Measurements from ENCODE around the gene ADAMTS2.

The ADAMTS2 gene

DNA sequence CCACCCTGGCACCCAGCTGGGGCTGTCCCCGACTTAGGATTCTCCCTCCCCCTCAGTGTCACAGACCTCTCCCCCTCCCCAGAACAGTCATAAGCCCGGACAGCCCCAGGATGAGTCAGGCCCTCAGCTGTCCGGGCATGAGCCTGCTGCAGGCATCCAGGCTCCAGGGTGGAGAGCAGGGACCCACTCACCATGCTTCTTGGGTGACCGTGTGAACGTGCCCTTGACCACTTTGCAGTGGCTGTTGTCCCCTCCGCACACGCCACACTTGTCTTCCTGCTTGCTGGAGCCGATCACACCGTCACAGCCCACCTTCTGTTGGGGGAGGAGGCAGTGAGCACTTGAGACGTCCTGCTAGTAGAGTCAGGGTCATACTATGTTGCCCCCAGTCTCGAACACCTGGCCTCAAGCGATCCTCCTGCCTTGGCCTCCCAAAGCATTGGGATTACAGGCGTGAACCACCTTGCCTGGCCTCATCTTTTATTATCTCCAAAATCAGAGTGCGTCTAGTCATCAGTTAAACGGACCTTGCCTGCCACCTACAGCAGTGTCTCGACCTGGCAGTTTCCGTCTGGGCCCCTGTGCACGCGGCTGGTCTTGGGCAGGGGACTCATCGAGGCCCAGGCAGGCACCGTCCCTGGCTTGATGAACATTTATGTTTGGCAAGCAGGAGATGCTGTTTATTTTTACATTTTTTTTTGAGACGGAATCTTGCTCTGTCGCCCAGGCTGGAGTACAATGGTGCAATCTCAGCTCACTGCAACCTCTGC, 212.5 kb downstream of the ADAMTS2 start:
- no peaks in the 10 kb centered on the region for H3K9me2 ChIP-seq (ENCODE audit: low read depth, low read length)
- H3F3A ChIP-seq (ENCODE audit: insufficient read depth, low read length): no peaks in the 10 kb centered on the region
- H3K79me2 ChIP-seq (ENCODE audit: insufficient read depth, low read length): no peaks in the 10 kb centered on the region
- H2AFZ ChIP-seq (ENCODE audit: low read length): no peak overlapping the region
- H3K36me3 ChIP-seq (ENCODE audit: insufficient read depth, low read length): no peaks in the 10 kb centered on the region
- no peak overlapping the region for H3K9ac ChIP-seq (ENCODE audit: low read length)
- no peak overlapping the region for H3K4me2 ChIP-seq (ENCODE audit: low read length)
- no peaks in the 10 kb centered on the region for H3K4me1 ChIP-seq (ENCODE audit: insufficient read depth, low read length, severe bottlenecking)
- H3K4me3 ChIP-seq (ENCODE audit: low read depth, low read length, poor library complexity, severe bottlenecking): no peak overlapping the region
- no peak overlapping the region for H3K27ac ChIP-seq (ENCODE audit: low read depth, low read length, poor library complexity, severe bottlenecking)
- H3K9me3 ChIP-seq (ENCODE audit: low read length): no peaks in the 10 kb centered on the region
- no peaks in the 10 kb centered on the region for H3K27me3 ChIP-seq (ENCODE audit: insufficient read depth, low read length)
- H4K20me1 ChIP-seq (ENCODE audit: insufficient read depth, low read length): no peaks in the 10 kb centered on the region
- TF ChIP-seq EZH2 (IDR thresholded peaks at IDR 0.05; ENCODE audit: borderline replicate concordance, low read length): no peak
- TF ChIP-seq, protein P1, sequence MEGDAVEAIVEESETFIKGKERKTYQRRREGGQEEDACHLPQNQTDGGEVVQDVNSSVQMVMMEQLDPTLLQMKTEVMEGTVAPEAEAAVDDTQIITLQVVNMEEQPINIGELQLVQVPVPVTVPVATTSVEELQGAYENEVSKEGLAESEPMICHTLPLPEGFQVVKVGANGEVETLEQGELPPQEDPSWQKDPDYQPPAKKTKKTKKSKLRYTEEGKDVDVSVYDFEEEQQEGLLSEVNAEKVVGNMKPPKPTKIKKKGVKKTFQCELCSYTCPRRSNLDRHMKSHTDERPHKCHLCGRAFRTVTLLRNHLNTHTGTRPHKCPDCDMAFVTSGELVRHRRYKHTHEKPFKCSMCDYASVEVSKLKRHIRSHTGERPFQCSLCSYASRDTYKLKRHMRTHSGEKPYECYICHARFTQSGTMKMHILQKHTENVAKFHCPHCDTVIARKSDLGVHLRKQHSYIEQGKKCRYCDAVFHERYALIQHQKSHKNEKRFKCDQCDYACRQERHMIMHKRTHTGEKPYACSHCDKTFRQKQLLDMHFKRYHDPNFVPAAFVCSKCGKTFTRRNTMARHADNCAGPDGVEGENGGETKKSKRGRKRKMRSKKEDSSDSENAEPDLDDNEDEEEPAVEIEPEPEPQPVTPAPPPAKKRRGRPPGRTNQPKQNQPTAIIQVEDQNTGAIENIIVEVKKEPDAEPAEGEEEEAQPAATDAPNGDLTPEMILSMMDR (IDR thresholded peaks at IDR 0.05; ENCODE audit: low read length): no peak

DNA sequence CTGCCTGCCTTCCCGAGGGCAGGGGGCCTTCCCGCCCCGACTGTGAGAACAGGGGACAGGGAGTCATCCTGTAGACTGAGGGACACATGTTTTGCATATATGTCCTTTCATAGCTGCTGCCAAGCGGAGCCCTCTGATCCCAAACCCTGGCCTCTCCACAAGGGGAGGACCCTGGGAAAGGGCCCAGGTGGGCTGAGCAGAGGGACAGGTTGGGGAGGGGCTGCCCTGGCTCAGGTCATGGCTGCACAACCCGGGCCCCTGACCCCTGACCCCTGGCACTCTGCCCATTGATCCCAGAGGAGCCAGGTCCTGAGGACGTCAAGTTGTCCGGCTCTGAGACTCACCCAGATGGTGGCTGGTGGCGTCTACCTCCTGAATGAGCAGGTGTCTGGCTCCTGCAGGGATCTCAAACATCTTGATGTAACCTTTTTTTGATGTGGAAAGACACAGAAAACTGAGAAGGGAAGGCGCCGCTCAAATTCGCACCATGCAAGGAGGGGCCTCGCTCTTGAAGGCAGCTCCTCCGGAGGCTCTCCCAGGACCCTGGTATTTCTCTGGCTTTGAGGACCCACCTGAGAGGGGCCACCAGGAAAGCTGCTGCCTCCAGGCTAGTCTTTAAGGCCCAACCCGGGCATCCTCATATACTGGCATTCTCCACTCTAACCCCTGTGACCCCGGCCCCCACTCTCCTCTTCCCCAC, 213.2 kb downstream of the ADAMTS2 start:
- no peaks in the 10 kb centered on the region for H4K20me1 ChIP-seq (ENCODE audit: insufficient read depth, low read length)

DNA sequence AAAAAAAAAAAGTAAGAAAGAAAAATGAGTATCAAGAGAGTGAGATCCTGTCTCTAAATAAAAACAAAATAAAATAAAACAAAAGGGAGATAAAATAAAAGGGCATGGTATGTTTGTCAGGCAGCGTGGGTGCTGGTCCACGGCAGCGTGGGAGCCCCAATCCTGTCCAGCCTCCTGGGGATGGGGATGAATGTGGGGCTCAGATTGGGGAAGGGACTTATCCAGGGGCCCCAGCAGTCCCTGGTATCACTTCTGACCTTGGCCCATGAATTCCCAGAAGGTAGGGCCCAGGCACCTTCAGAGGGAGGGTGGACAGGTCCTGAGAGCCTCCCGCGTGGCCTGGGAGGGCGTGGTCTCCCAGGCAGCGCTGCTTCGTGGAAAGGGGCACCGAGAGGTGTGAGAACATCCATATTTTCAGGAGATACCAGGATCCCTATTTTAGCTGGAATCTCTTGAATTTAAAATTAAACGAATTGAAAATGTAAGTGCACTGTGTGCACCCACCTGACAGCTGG, 213.9 kb downstream of the ADAMTS2 start:
- Histone ChIP-seq H3K79me2 (ENCODE audit: insufficient read depth, low read length) (no peaks in the 10 kb centered on the region), H3F3A (ENCODE audit: insufficient read depth, low read length) (no peaks in the 10 kb centered on the region), H3K4me3 (ENCODE audit: low read depth, low read length, poor library complexity, severe bottlenecking) (no peak overlapping the region), H3K4me2 (ENCODE audit: low read length) (no peak overlapping the region), H3K9me2 (ENCODE audit: low read depth, low read length) (no peaks in the 10 kb centered on the region), H4K20me1 (ENCODE audit: insufficient read depth, low read length) (no peaks in the 10 kb centered on the region), H3K36me3 (ENCODE audit: insufficient read depth, low read length) (no peaks in the 10 kb centered on the region), H3K9me3 (ENCODE audit: low read length) (no peaks in the 10 kb centered on the region), H3K4me1 (ENCODE audit: insufficient read depth, low read length, severe bottlenecking) (no peaks in the 10 kb centered on the region), H2AFZ (ENCODE audit: low read length) (no peak overlapping the region), H3K27me3 (ENCODE audit: insufficient read depth, low read length) (no peaks in the 10 kb centered on the region), H3K27ac (ENCODE audit: low read depth, low read length, poor library complexity, severe bottlenecking) (no peak overlapping the region), H3K9ac (ENCODE audit: low read length) (no peak overlapping the region)
- TF ChIP-seq, protein P1 (IDR thresholded peaks at IDR 0.05; ENCODE audit: low read length): no peak
- TF ChIP-seq EZH2 (IDR thresholded peaks at IDR 0.05; ENCODE audit: borderline replicate concordance, low read length): no peak

More for the DNA sequence above, 213.2 kb downstream of the ADAMTS2 start:
- H3K79me2 ChIP-seq (ENCODE audit: insufficient read depth, low read length): no peaks in the 10 kb centered on the region
- no peaks in the 10 kb centered on the region for H3K27me3 ChIP-seq (ENCODE audit: insufficient read depth, low read length)
- no peaks in the 10 kb centered on the region for H3F3A ChIP-seq (ENCODE audit: insufficient read depth, low read length)
- no peaks in the 10 kb centered on the region for H3K9me2 ChIP-seq (ENCODE audit: low read depth, low read length)
- no peak overlapping the region for H3K27ac ChIP-seq (ENCODE audit: low read depth, low read length, poor library complexity, severe bottlenecking)
- no peaks in the 10 kb centered on the region for H3K36me3 ChIP-seq (ENCODE audit: insufficient read depth, low read length)
- H2AFZ ChIP-seq (ENCODE audit: low read length): no peak overlapping the region
- no peak overlapping the region for H3K4me2 ChIP-seq (ENCODE audit: low read length)
- H3K9ac ChIP-seq (ENCODE audit: low read length): no peak overlapping the region
- no peak for TF ChIP-seq EZH2 (IDR thresholded peaks at IDR 0.05; ENCODE audit: borderline replicate concordance, low read length)
- TF ChIP-seq, protein P1 (IDR thresholded peaks at IDR 0.05; ENCODE audit: low read length): no peak
- H3K4me3 ChIP-seq (ENCODE audit: low read depth, low read length, poor library complexity, severe bottlenecking): no peak overlapping the region
- H3K4me1 ChIP-seq (ENCODE audit: insufficient read depth, low read length, severe bottlenecking): no peaks in the 10 kb centered on the region
- no peaks in the 10 kb centered on the region for H3K9me3 ChIP-seq (ENCODE audit: low read length)

Measured in OCI-LY1 (cell line).